ENCODE results near the gene ZNF343.

DNA sequence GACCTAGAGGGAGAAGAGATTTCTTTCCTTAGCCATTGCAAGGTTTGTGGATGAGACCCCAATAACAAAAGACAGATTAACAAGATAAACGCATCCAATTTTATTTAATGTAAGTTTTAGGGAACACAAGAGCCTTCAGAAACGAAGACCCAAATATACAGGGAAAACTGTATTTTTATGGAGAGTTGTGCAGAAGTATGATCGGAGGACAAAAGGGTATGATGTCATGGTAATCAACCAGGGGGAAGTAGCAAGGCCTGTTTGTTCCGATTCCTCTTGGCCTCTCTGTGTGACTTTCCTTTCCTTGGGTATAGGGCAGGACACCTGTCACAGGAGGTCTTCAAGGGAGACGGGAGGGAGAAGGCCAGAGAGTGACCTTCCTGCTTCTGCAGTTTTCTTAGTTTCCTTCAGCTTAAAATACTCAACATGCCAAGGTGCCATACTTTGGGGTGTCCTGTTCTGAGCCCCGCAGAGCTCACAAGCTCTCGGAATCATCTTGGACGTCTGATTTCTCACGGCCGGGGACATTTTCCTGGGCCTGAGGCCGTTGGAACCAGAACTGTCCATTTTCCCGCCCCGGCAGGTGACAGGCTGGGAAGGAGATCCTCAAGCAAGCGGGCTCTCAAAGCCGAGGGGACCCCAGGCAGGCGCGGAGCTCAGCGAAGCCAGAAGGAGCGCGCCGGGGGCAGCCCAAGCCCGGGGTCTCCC lies 49.3 kb upstream of the ZNF343 start:
- TF ChIP-seq POLR2A (IDR thresholded peaks at IDR 0.05), result no peak
- TF ChIP-seq, protein P1, sequence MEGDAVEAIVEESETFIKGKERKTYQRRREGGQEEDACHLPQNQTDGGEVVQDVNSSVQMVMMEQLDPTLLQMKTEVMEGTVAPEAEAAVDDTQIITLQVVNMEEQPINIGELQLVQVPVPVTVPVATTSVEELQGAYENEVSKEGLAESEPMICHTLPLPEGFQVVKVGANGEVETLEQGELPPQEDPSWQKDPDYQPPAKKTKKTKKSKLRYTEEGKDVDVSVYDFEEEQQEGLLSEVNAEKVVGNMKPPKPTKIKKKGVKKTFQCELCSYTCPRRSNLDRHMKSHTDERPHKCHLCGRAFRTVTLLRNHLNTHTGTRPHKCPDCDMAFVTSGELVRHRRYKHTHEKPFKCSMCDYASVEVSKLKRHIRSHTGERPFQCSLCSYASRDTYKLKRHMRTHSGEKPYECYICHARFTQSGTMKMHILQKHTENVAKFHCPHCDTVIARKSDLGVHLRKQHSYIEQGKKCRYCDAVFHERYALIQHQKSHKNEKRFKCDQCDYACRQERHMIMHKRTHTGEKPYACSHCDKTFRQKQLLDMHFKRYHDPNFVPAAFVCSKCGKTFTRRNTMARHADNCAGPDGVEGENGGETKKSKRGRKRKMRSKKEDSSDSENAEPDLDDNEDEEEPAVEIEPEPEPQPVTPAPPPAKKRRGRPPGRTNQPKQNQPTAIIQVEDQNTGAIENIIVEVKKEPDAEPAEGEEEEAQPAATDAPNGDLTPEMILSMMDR (IDR thresholded peaks at IDR 0.05 in 8 of 11, conservative IDR thresholded peaks at IDR 0.05 in 3 of 11), result no peak

All from spleen (tissue), 7 donors.